H9 (cell line): ENCODE measurements around the gene SGTB. TPM values are rescaled to one million over a fixed set of nuclear protein-coding genes. Genes with fewer than 3 reads are reported as not detected.
A peak's percentile ranks its signal among the peaks of the same experiment; 100 is the strongest.
"Not testable (repeated sequence)": the region's sequence is repeated elsewhere in the genome, so short reads cannot be mapped to it uniquely, and the experiment has no call there.

ENCODE experiments used
- DNase-seq: peaks from one replicate; pipeline ENCODE4 v3.0.0-alpha.2; 2017
- H2AFZ ChIP-seq: one replicate; pipeline ENCODE4 v1.6.1; 2013; ENCODE audit warnings: mild to moderate bottlenecking, low read length, control low read depth, moderate library complexity
- H2AK5ac ChIP-seq: 2 replicates; pipeline ENCODE4 v1.6.1; 2013; ENCODE audit warnings: low read length, control low read depth, mixed read lengths; ENCODE audit not compliant: insufficient read length
- H2BK120ac ChIP-seq: one replicate; pipeline ENCODE4 v1.6.1; 2013; ENCODE audit warnings: low read depth, mild to moderate bottlenecking, low read length, control low read depth, inconsistent platforms; ENCODE audit not compliant: poor library complexity, severe bottlenecking
- H2BK12ac ChIP-seq: 2 replicates; pipeline ENCODE4 v1.6.1; 2013; ENCODE audit warnings: low read length, control low read depth, mixed read lengths, low read depth; ENCODE audit not compliant: insufficient read length
- H2BK15ac ChIP-seq: 2 replicates; pipeline ENCODE4 v1.6.1; 2013; ENCODE audit warnings: low read depth, low read length, control low read depth
- H2BK20ac ChIP-seq: one replicate; pipeline ENCODE4 v1.6.1; 2013; ENCODE audit warnings: low read depth, mild to moderate bottlenecking, low read length, control low read depth, inconsistent platforms; ENCODE audit not compliant: poor library complexity, severe bottlenecking
- H2BK5ac ChIP-seq: 2 replicates; pipeline ENCODE4 v1.6.1; 2013; ENCODE audit warnings: low read length, control low read depth, mixed read lengths; ENCODE audit not compliant: insufficient read length
- H3K14ac ChIP-seq: 2 replicates; pipeline ENCODE4 v1.6.1; 2013; ENCODE audit warnings: low read length, control low read depth; ENCODE audit not compliant: insufficient read depth
- H3K18ac ChIP-seq: 2 replicates; pipeline ENCODE4 v1.6.1; 2013; ENCODE audit warnings: low read depth, mild to moderate bottlenecking, mixed read lengths, low read length, control low read depth; ENCODE audit not compliant: insufficient read length
- H3K23ac ChIP-seq: 2 replicates; pipeline ENCODE4 v1.6.1; 2013; ENCODE audit warnings: low read length, control low read depth, mixed read lengths, low read depth; ENCODE audit not compliant: insufficient read length
- H3K23me2 ChIP-seq: 2 replicates; pipeline ENCODE4 v1.6.1; 2013; ENCODE audit warnings: low read depth, mild to moderate bottlenecking, mixed read lengths, low read length, control low read depth; ENCODE audit not compliant: insufficient read length, poor library complexity, severe bottlenecking
- H3K27ac ChIP-seq: 2 replicates; pipeline ENCODE4 v1.5.1; 2013; ENCODE audit warnings: low read length, control low read depth, mixed read lengths, low read depth; ENCODE audit not compliant: insufficient read length
- H3K27me3 ChIP-seq: 2 replicates; pipeline ENCODE4 v1.6.1; 2013; ENCODE audit warnings: low read length, control low read depth, inconsistent platforms; ENCODE audit not compliant: insufficient read depth
- H3K4ac ChIP-seq: 2 replicates; pipeline ENCODE4 v1.6.1; 2013; ENCODE audit warnings: low read depth, mild to moderate bottlenecking, control low read depth, inconsistent platforms, low read length, moderate library complexity
- H3K4me1 ChIP-seq: 2 replicates; pipeline ENCODE4 v1.6.1; 2013; ENCODE audit warnings: low read length, control low read depth, inconsistent platforms; ENCODE audit not compliant: insufficient read depth
- H3K4me2 ChIP-seq: 2 replicates; pipeline ENCODE4 v1.6.1; 2013; ENCODE audit warnings: low read length, control low read depth, mixed read lengths; ENCODE audit not compliant: insufficient read length, insufficient read depth
- H3K56ac ChIP-seq: 2 replicates; pipeline ENCODE4 v1.6.1; 2013; ENCODE audit warnings: low read depth, mild to moderate bottlenecking, mixed read lengths, low read length, control low read depth; ENCODE audit not compliant: insufficient read length
- H3K79me1 ChIP-seq: 2 replicates; pipeline ENCODE4 v1.6.1; 2013; ENCODE audit warnings: low read depth, mild to moderate bottlenecking, moderate library complexity, low read length, control low read depth, inconsistent platforms; ENCODE audit not compliant: insufficient read depth, poor library complexity, severe bottlenecking
- H3K79me2 ChIP-seq: 2 replicates; pipeline ENCODE4 v1.6.1; 2013; ENCODE audit warnings: low read length, control low read depth, inconsistent platforms; ENCODE audit not compliant: insufficient read depth
- H3K9ac ChIP-seq: 2 replicates; pipeline ENCODE4 v1.6.1; 2013; ENCODE audit warnings: low read length, control low read depth, mixed read lengths; ENCODE audit not compliant: insufficient read length; ENCODE audit errors: extremely low read depth
- H3K9me3 ChIP-seq: one replicate; pipeline ENCODE4 v1.6.1; 2013; ENCODE audit warnings: low read depth, low read length, inconsistent platforms; ENCODE audit not compliant: control insufficient read depth
- H3T11ph ChIP-seq: one replicate; pipeline ENCODE4 v1.6.1; 2013; ENCODE audit warnings: mild to moderate bottlenecking, low read length, control low read depth, inconsistent platforms
- H4K20me1 ChIP-seq: one replicate; pipeline ENCODE4 v1.6.1; 2013; ENCODE audit not compliant: control insufficient read depth, insufficient read length, insufficient read depth
- H4K5ac ChIP-seq: 2 replicates; pipeline ENCODE4 v1.6.1; 2013; ENCODE audit warnings: low read depth, mild to moderate bottlenecking, mixed read lengths, low read length, control low read depth; ENCODE audit not compliant: insufficient read length
- H4K8ac ChIP-seq: replicated peaks from 2 replicates; pipeline ENCODE4 v1.6.1; 2013; ENCODE audit warnings: low read length, control low read depth, mixed read lengths, low read depth; ENCODE audit not compliant: insufficient read length
- H4K91ac ChIP-seq: 2 replicates; pipeline ENCODE4 v1.6.1; 2013; ENCODE audit warnings: low read depth, mild to moderate bottlenecking, moderate library complexity, mixed read lengths, low read length, control low read depth; ENCODE audit not compliant: insufficient read length
- H3K27ac Mint-ChIP-seq, 3 experiments: 2 replicates in 2 of 3; 3 replicates in 1 of 3; pipeline ENCODE4 v1.8.0; 2020 to 2021; ENCODE audit warnings: mixed read lengths in 3 of 3, mild to moderate bottlenecking in 1 of 3, moderate library complexity in 1 of 3
- H3K27me3 Mint-ChIP-seq: 2 replicates; pipeline ENCODE4 v1.8.0; 2021; ENCODE audit warnings: low read depth, mild to moderate bottlenecking, moderate library complexity, mixed read lengths
- H3K36me3 Mint-ChIP-seq, 3 experiments: 2 replicates in 2 of 3; 3 replicates in 1 of 3; pipeline ENCODE4 v1.8.0; 2020 to 2021; ENCODE audit warnings: low read depth in 3 of 3, mixed read lengths in 3 of 3; ENCODE audit not compliant: insufficient read depth in 1 of 3
- H3K4me1 Mint-ChIP-seq, 2 experiments: 2 replicates each; pipeline ENCODE4 v1.8.0; 2020; ENCODE audit warnings: mixed read lengths in 2 of 2
- H3K4me3 Mint-ChIP-seq, 2 experiments: 2 replicates in 1 of 2; 3 replicates in 1 of 2; pipeline ENCODE4 v1.8.0; 2020 to 2021; ENCODE audit warnings: mild to moderate bottlenecking in 2 of 2, mixed read lengths in 2 of 2, moderate library complexity in 1 of 2
- H3K9me3 Mint-ChIP-seq, 2 experiments: 2 replicates in 1 of 2; 3 replicates in 1 of 2; pipeline ENCODE4 v1.8.0; 2020; ENCODE audit warnings: mild to moderate bottlenecking in 2 of 2, mixed read lengths in 2 of 2, moderate library complexity in 1 of 2
- WGBS: extraction: QIAGEN DNeasy Blood & Tissue Kit; methylation state at CpG from one replicate; pipeline ENCODE4 v1.1.7; 2013; ENCODE audit warnings: missing lambda C conversion rate, low lambda C conversion rate, mixed read lengths; ENCODE audit not compliant: insufficient read length; ENCODE audit errors: extremely low coverage; 5-methylcytosine and 5-hydroxymethylcytosine counted together
- total RNA-seq: library from RNA; stranded (reverse); gene quantifications from 2 replicates; pipeline ENCODE4 v1.2.1, GENCODE V29; 2021
- TF ChIP-seq, protein P1 (sequence below): fragments of 200-600 bp; sonication (generic); conservative IDR thresholded peaks from 3 replicates; pipeline ENCODE4 v1.8.0; 2021; ENCODE audit warnings: antibody characterized with exemption, mild to moderate bottlenecking

Gene SGTB
- total RNA-seq, 1 experiment from 2014 or later: 18.7 TPM

DNA sequence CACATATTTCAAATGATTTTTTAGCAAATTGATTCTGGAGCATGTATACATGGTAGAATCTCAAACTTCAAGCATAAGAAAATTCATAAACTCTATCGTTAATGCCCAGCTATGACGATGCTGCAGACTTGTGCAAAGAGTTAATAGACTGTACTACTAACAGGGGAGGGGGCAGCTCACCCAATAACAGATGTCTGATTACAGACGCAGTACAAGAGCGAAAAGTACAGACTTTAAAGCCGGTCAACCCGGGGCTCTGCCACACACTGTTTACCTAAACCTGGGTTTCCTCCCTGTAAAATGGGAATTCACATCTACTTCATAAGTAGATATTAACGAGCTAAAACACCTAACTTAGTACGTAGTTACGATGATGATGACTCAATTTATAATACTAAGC, 98.4 kb downstream of the SGTB start:
- Mint-ChIP-seq H3K9me3 (no peaks in the 10 kb centered on the region), H3K4me3 (peak overlapping the region; percentile 95), H3K4me1 (peaks cover 11 to 12% of the 10 kb centered on the region in 2 experiments), H3K27me3 (no peaks in the 10 kb centered on the region), H3K27ac (peak overlapping the region in 1 of 3 experiments; percentile 98; a peak in 1 of 7 replicates), H3K36me3 (no peaks in the 10 kb centered on the region)
- Histone ChIP-seq H2AK5ac (no peak overlapping the region), H4K20me1 (no peaks in the 10 kb centered on the region), H3K79me2 (peaks cover 5% of the 10 kb centered on the region; the same call in 1 of the 2 replicates), H2BK15ac (no peak overlapping the region), H3K9ac (peak overlapping the region; percentile 67), H2BK20ac (no peak overlapping the region), H2BK5ac (no peak overlapping the region), H3K18ac (no peak overlapping the region), H3K9me3 (no peaks in the 10 kb centered on the region), H3K4ac (no peak overlapping the region), H2BK120ac (no peak overlapping the region), H4K8ac (no peak overlapping the region), H4K5ac (no peak overlapping the region), H3K27me3 (no peaks in the 10 kb centered on the region), H3K56ac (no peak overlapping the region), H3K4me2 (peak overlapping the region; percentile 99), H3T11ph (no peak overlapping the region), H4K91ac (no peak overlapping the region), H3K14ac (no peak overlapping the region), H3K4me1 (no peaks in the 10 kb centered on the region), H3K79me1 (no peaks in the 10 kb centered on the region), H3K23me2 (no peaks in the 10 kb centered on the region), H3K27ac (no peak overlapping the region), H2AFZ (no peak overlapping the region), H3K23ac (no peak overlapping the region), H2BK12ac (no peak overlapping the region)
- TF ChIP-seq, protein P1, sequence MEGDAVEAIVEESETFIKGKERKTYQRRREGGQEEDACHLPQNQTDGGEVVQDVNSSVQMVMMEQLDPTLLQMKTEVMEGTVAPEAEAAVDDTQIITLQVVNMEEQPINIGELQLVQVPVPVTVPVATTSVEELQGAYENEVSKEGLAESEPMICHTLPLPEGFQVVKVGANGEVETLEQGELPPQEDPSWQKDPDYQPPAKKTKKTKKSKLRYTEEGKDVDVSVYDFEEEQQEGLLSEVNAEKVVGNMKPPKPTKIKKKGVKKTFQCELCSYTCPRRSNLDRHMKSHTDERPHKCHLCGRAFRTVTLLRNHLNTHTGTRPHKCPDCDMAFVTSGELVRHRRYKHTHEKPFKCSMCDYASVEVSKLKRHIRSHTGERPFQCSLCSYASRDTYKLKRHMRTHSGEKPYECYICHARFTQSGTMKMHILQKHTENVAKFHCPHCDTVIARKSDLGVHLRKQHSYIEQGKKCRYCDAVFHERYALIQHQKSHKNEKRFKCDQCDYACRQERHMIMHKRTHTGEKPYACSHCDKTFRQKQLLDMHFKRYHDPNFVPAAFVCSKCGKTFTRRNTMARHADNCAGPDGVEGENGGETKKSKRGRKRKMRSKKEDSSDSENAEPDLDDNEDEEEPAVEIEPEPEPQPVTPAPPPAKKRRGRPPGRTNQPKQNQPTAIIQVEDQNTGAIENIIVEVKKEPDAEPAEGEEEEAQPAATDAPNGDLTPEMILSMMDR: no peak
- no peak for DNase-seq
- no CpG with 5 or more reads among the region's 9 CpGs for WGBS

DNA sequence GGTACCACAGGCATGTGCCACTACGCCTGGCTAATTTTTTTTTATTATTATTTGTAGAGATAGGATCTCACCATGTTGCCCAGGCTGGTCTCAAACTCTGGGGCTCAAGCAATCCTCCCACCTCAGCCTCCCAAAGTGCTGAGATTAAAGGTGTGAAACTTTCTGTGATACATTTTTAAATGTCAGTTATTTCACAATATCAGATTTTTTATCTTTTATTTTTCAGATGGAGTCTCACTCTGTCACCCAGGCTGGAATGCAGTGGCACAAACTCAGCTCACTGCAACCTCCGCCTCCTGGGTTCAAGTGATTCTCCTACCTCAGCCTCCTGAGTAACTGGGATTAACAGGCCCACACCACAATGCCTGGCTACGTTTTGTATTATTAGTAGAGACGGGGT, 99.9 kb downstream of the SGTB start:
- not testable (repeated sequence) for H4K20me1 ChIP-seq, H3K14ac ChIP-seq, H3K79me1 ChIP-seq, H3K23me2 ChIP-seq, H3K27ac Mint-ChIP-seq, H2AFZ ChIP-seq, H3K4me2 ChIP-seq, H3K9me3 ChIP-seq, H4K91ac ChIP-seq, H3K27me3 Mint-ChIP-seq, H3K27ac ChIP-seq, H3K4ac ChIP-seq, H3K18ac ChIP-seq, H3K56ac ChIP-seq, H3K4me1 ChIP-seq, H2AK5ac ChIP-seq, H3K9me3 Mint-ChIP-seq, H2BK120ac ChIP-seq, H3K23ac ChIP-seq, H3K27me3 ChIP-seq, H3K79me2 ChIP-seq, H3T11ph ChIP-seq, H2BK12ac ChIP-seq, H3K36me3 Mint-ChIP-seq, DNase-seq, H4K5ac ChIP-seq, H4K8ac ChIP-seq, H2BK15ac ChIP-seq, H3K9ac ChIP-seq, H2BK5ac ChIP-seq, H2BK20ac ChIP-seq
- peaks cover 11 to 12% of the 10 kb centered on the region in 2 experiments for H3K4me1 Mint-ChIP-seq
- H3K4me3 Mint-ChIP-seq: peak overlapping the region in 1 of 2 experiments; percentile 14; a peak in 1 of 5 replicates
- no CpG with 5 or more reads among the region's 4 CpGs for WGBS
